ENCODE data around the gene CIZ1. TPM values are rescaled to one million over a fixed set of nuclear protein-coding genes. Genes with fewer than 3 reads are reported as not detected.
A peak's percentile ranks its signal among the peaks of the same experiment; 100 is the strongest.

Gene CIZ1
- total and polyA plus RNA-seq, 9 of the 15 experiments (the other 6 are each of a cell fraction or from before 2014, with no cell fraction given): 6.6 to 329 (median 87.8) TPM

DNA sequence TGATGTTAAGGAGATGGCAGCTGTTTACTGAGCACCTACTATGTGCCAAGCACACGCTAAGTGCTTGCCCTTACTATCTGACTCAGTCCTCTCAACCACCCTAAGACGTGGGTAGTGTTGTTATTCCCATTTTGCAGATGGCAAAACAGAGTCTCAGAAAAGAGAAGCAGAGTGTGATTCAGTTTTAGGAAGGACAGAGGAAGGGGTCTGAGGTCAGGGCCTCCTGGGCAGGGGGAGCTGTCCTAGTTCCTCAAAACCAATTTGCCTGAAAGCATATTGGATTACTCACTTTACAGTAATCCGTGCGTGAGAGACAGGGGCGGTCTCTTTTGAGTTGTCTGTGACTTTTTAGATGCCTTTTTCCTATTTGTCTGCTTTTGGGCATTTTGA lies 35.0 kb upstream of the CIZ1 start (continued):
- TF ChIP-seq, protein P1, sequence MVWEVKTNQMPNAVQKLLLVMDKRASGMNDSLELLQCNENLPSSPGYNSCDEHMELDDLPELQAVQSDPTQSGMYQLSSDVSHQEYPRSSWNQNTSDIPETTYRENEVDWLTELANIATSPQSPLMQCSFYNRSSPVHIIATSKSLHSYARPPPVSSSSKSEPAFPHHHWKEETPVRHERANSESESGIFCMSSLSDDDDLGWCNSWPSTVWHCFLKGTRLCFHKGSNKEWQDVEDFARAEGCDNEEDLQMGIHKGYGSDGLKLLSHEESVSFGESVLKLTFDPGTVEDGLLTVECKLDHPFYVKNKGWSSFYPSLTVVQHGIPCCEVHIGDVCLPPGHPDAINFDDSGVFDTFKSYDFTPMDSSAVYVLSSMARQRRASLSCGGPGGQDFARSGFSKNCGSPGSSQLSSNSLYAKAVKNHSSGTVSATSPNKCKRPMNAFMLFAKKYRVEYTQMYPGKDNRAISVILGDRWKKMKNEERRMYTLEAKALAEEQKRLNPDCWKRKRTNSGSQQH (CRISPR knock-in tag; IDR thresholded peaks at IDR 0.05): no peak
- TF ChIP-seq SRF (CRISPR knock-in tag; IDR thresholded peaks at IDR 0.05) (no peak), ETV5 (CRISPR knock-in tag; IDR thresholded peaks at IDR 0.05; ENCODE audit: low read depth) (no peak), ZNF12 (CRISPR knock-in tag; IDR thresholded peaks at IDR 0.05) (no peak), TBL1XR1 (IDR thresholded peaks at IDR 0.05; ENCODE audit: low read length in 2 of 2) (no peak), SMARCA5 (IDR thresholded peaks at IDR 0.05) (peak; percentile 85), ZNF24 (IDR thresholded peaks at IDR 0.05) (0 out of 2 replicates have a peak, but pooled peaks have one; percentile 26), ETV6 (IDR thresholded peaks at IDR 0.05; ENCODE audit: borderline replicate concordance in 1 of 2, low read depth in 2 of 2, low read length in 1 of 2) (no peak), ETV6 (CRISPR knock-in tag; IDR thresholded peaks at IDR 0.05; ENCODE audit: borderline replicate concordance) (no peak), KDM5B (IDR thresholded peaks at IDR 0.05; ENCODE audit: insufficient replicate concordance, low read depth, low read length) (no peak), EGR1 (conservative IDR thresholded peaks at IDR 0.05) (no peak), SPI1 (IDR thresholded peaks at IDR 0.05; ENCODE audit: borderline replicate concordance, low read depth, low read length) (peak; percentile 32; the same call in 1 of the 2 replicates), NFIC (IDR thresholded peaks at IDR 0.05) (no peak)
- TF ChIP-seq, protein P2, sequence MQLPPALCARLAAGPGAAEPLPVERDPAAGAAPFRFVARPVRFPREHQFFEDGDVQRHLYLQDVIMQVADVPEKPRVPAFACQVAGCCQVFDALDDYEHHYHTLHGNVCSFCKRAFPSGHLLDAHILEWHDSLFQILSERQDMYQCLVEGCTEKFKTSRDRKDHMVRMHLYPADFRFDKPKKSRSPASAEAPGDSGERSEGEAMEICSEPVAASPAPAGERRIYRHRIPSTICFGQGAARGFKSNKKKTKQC (CRISPR knock-in tag; IDR thresholded peaks at IDR 0.05): no peak
- TF ChIP-seq, protein P3, sequence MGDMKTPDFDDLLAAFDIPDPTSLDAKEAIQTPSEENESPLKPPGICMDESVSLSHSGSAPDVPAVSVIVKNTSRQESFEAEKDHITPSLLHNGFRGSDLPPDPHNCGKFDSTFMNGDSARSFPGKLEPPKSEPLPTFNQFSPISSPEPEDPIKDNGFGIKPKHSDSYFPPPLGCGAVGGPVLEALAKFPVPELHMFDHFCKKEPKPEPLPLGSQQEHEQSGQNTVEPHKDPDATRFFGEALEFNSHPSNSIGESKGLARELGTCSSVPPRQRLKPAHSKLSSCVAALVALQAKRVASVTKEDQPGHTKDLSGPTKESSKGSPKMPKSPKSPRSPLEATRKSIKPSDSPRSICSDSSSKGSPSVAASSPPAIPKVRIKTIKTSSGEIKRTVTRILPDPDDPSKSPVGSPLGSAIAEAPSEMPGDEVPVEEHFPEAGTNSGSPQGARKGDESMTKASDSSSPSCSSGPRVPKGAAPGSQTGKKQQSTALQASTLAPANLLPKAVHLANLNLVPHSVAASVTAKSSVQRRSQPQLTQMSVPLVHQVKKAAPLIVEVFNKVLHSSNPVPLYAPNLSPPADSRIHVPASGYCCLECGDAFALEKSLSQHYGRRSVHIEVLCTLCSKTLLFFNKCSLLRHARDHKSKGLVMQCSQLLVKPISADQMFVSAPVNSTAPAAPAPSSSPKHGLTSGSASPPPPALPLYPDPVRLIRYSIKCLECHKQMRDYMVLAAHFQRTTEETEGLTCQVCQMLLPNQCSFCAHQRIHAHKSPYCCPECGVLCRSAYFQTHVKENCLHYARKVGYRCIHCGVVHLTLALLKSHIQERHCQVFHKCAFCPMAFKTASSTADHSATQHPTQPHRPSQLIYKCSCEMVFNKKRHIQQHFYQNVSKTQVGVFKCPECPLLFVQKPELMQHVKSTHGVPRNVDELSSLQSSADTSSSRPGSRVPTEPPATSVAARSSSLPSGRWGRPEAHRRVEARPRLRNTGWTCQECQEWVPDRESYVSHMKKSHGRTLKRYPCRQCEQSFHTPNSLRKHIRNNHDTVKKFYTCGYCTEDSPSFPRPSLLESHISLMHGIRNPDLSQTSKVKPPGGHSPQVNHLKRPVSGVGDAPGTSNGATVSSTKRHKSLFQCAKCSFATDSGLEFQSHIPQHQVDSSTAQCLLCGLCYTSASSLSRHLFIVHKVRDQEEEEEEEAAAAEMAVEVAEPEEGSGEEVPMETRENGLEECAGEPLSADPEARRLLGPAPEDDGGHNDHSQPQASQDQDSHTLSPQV (IDR thresholded peaks at IDR 0.05): no peak
- TF ChIP-seq, protein P4, sequence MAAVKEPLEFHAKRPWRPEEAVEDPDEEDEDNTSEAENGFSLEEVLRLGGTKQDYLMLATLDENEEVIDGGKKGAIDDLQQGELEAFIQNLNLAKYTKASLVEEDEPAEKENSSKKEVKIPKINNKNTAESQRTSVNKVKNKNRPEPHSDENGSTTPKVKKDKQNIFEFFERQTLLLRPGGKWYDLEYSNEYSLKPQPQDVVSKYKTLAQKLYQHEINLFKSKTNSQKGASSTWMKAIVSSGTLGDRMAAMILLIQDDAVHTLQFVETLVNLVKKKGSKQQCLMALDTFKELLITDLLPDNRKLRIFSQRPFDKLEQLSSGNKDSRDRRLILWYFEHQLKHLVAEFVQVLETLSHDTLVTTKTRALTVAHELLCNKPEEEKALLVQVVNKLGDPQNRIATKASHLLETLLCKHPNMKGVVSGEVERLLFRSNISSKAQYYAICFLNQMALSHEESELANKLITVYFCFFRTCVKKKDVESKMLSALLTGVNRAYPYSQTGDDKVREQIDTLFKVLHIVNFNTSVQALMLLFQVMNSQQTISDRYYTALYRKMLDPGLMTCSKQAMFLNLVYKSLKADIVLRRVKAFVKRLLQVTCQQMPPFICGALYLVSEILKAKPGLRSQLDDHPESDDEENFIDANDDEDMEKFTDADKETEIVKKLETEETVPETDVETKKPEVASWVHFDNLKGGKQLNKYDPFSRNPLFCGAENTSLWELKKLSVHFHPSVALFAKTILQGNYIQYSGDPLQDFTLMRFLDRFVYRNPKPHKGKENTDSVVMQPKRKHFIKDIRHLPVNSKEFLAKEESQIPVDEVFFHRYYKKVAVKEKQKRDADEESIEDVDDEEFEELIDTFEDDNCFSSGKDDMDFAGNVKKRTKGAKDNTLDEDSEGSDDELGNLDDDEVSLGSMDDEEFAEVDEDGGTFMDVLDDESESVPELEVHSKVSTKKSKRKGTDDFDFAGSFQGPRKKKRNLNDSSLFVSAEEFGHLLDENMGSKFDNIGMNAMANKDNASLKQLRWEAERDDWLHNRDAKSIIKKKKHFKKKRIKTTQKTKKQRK (IDR thresholded peaks at IDR 0.05; ENCODE audit: borderline replicate concordance, low read depth, low read length): no peak

All from K562 (cell line).